GM19099 (cell line): ENCODE data around the gene PEX6.

Experiments used
- POLR2A ChIP-seq: IDR thresholded peaks from 3 replicates; pipeline ENCODE4 v1.6.1; 2011; ENCODE audit warnings: low read depth; ENCODE audit not compliant: insufficient read length; ENCODE audit errors: extremely low read depth

Gene PEX6

GRCh38 chr6:42978839-42979522 lies at the start of gene PEX6:
Gene PEX6 (minus strand): TSS chr6:42979181. CDS start chr6:42979150, 31 bp downstream.
- TF ChIP-seq POLR2A: peak; percentile 89

GRCh38 chr6:43026365-43026764 lies 47.4 kb upstream of the PEX6 start:
- TF ChIP-seq POLR2A: no peak

GRCh38 chr6:43024436-43024835 lies 45.5 kb upstream of the PEX6 start:
- no peak for TF ChIP-seq POLR2A

- TF ChIP-seq POLR2A: peak; percentile 78
These were observed 42.5 kb upstream of the PEX6 start, which contains the start of gene RRP36 for GRCh38 chr6:43021270-43022047. Gene RRP36 (plus strand): TSS chr6:43021623. CDS start chr6:43021655, 32 bp downstream.

GRCh38 chr6:43020847-43021246 lies 41.9 kb upstream of the PEX6 start:
- no peak for TF ChIP-seq POLR2A

- no peak for TF ChIP-seq POLR2A
These were observed 41.2 kb upstream of the PEX6 start for GRCh38 chr6:43020052-43020705.

GRCh38 chr6:43019152-43019551 lies 40.2 kb upstream of the PEX6 start:
- no peak for TF ChIP-seq POLR2A

- TF ChIP-seq POLR2A: no peak
These were observed 38.0 kb upstream of the PEX6 start for GRCh38 chr6:43016943-43017334.

GRCh38 chr6:43016176-43016942 lies 37.4 kb upstream of the PEX6 start:
- no peak for TF ChIP-seq POLR2A

- TF ChIP-seq POLR2A: no peak
These were observed 35.5 kb upstream of the PEX6 start for GRCh38 chr6:43014434-43014909.

- peak; percentile 69 for TF ChIP-seq POLR2A
These were observed 35.0 kb upstream of the PEX6 start, which contains the start of the genes KLHDC3 and MEA1 for GRCh38 chr6:43013843-43014433. Gene KLHDC3 (plus strand): TSS chr6:43014249. CDS start chr6:43017193, 2,944 bp downstream. Gene MEA1 (minus strand): TSS chr6:43013946. CDS start chr6:43013813, 133 bp downstream.

GRCh38 chr6:43013097-43013842 lies 34.3 kb upstream of the PEX6 start:
- no peak for TF ChIP-seq POLR2A

GRCh38 chr6:43012364-43012763 lies 33.4 kb upstream of the PEX6 start:
- no peak for TF ChIP-seq POLR2A

GRCh38 chr6:43011207-43011606 lies 32.2 kb upstream of the PEX6 start:
- no peak for TF ChIP-seq POLR2A

- TF ChIP-seq POLR2A: no peak
These were observed 30.1 kb upstream of the PEX6 start for GRCh38 chr6:43009124-43009523.
